T-helper 22 cell (primary cell): Measurements from ENCODE around the gene ACTN4.
A peak's percentile ranks its signal among the peaks of the same experiment; 100 is the strongest.

Experiments used
- DNase-seq: peaks from one replicate; pipeline ENCODE4 v3.0.0-alpha.2; 2020; ENCODE audit warnings: low read depth

The ACTN4 gene

GRCh38 chr19:38725469-38726283, 78.2 kb downstream of the ACTN4 start:
- DNase-seq: no peak

- no peak for DNase-seq
Observed at GRCh38 chr19:38726284-38726673, 78.8 kb downstream of the ACTN4 start.

GRCh38 chr19:38726761-38727301, 79.4 kb downstream of the ACTN4 start:
- no peak for DNase-seq

GRCh38 chr19:38727306-38727867, 79.9 kb downstream of the ACTN4 start:
- no peak for DNase-seq

GRCh38 chr19:38727868-38728660, 80.6 kb downstream of the ACTN4 start:
- DNase-seq: no peak

- DNase-seq: no peak
Observed at GRCh38 chr19:38728752-38729541, 81.5 kb downstream of the ACTN4 start.

GRCh38 chr19:38729653-38730469, 82.4 kb downstream of the ACTN4 start:
- DNase-seq: peak; percentile 42

- no peak for DNase-seq
Observed at GRCh38 chr19:38730470-38730730, 83.0 kb downstream of the ACTN4 start.

GRCh38 chr19:38730731-38731589, 83.5 kb downstream of the ACTN4 start:
- no peak for DNase-seq

GRCh38 chr19:38731654-38732301, 84.3 kb downstream of the ACTN4 start:
- no peak for DNase-seq

- no peak for DNase-seq
Observed at GRCh38 chr19:38733241-38733492, 85.7 kb downstream of the ACTN4 start.

GRCh38 chr19:38733493-38734175, 86.2 kb downstream of the ACTN4 start:
- DNase-seq: no peak

- no peak for DNase-seq
Observed at GRCh38 chr19:38734176-38734425, 86.7 kb downstream of the ACTN4 start.

GRCh38 chr19:38734426-38735256, 87.2 kb downstream of the ACTN4 start:
- DNase-seq: no peak

- peak; percentile 45 for DNase-seq
Observed at GRCh38 chr19:38735257-38735686, 87.8 kb downstream of the ACTN4 start.

- DNase-seq: peak; percentile 53
Observed at GRCh38 chr19:38736036-38736412, 88.6 kb downstream of the ACTN4 start.

- peak; percentile 65 for DNase-seq
Observed at GRCh38 chr19:38736413-38737280, 89.2 kb downstream of the ACTN4 start.
